H1 (cell line): ENCODE data around the gene CTTNBP2NL.

Experiments used
- BRCA1 ChIP-seq: IDR thresholded peaks from 2 replicates; pipeline ENCODE4 v1.6.1; 2012; ENCODE audit warnings: low read depth, low read length, improper control_type of control experiment
- CTCF ChIP-seq, 3 experiments: IDR thresholded peaks; 1 replicate in 2 of 3; 2 replicates in 1 of 3; pipeline versions ENCODE4 v1.5.1 to v1.6.1; 2011; ENCODE audit warnings: low read length in 3 of 3, mild to moderate bottlenecking in 3 of 3, inconsistent platforms in 2 of 3, low read depth in 1 of 3, moderate library complexity in 1 of 3; ENCODE audit not compliant: insufficient read depth in 1 of 3; ENCODE audit errors: control extremely low read depth in 1 of 3
- POLR2AphosphoS5 ChIP-seq: IDR thresholded peaks from 2 replicates; pipeline ENCODE4 v1.6.1; 2011; ENCODE audit warnings: low read depth, low read length

GRCh38 chr1:112449630-112449983 lies 53.6 kb downstream of the CTTNBP2NL start:
- no peak for TF ChIP-seq POLR2AphosphoS5
- no peak for TF ChIP-seq CTCF (IDR thresholded peaks at IDR 0.05; ENCODE audit: control extremely low read depth in 1 of 3, insufficient read depth in 1 of 3, low read depth in 1 of 3, low read length in 3 of 3)
- TF ChIP-seq BRCA1 = no peak
